Raji (cell line): ENCODE measurements around the gene OTOG.

ENCODE experiments used
- POLR2A ChIP-seq: IDR thresholded peaks from 2 replicates; pipeline ENCODE4 v1.6.1; 2011; ENCODE audit warnings: low read depth, low read length, control low read depth; ENCODE audit not compliant: insufficient read depth

Gene OTOG

GRCh38 chr11:17574141-17575091, 27.4 kb downstream of the OTOG start:
- TF ChIP-seq POLR2A = no peak

GRCh38 chr11:17575431-17576425, 28.7 kb downstream of the OTOG start:
- TF ChIP-seq POLR2A = no peak

- no peak for TF ChIP-seq POLR2A
These were observed 31.2 kb downstream of the OTOG start for GRCh38 chr11:17578296-17578695.

GRCh38 chr11:17578958-17579357, 31.9 kb downstream of the OTOG start:
- TF ChIP-seq POLR2A = no peak

- TF ChIP-seq POLR2A = no peak
These were observed 32.4 kb downstream of the OTOG start for GRCh38 chr11:17579451-17579850.

- TF ChIP-seq POLR2A = no peak
These were observed 33.2 kb downstream of the OTOG start for GRCh38 chr11:17580271-17580670.

GRCh38 chr11:17581036-17581731, 34.1 kb downstream of the OTOG start:
- no peak for TF ChIP-seq POLR2A

- no peak for TF ChIP-seq POLR2A
These were observed 34.6 kb downstream of the OTOG start for GRCh38 chr11:17581732-17582053.

- no peak for TF ChIP-seq POLR2A
These were observed 39.0 kb downstream of the OTOG start for GRCh38 chr11:17585911-17586695.

- TF ChIP-seq POLR2A = no peak
These were observed 41.1 kb downstream of the OTOG start for GRCh38 chr11:17588166-17588565.

- TF ChIP-seq POLR2A = no peak
These were observed 41.7 kb downstream of the OTOG start for GRCh38 chr11:17588721-17589120.

- no peak for TF ChIP-seq POLR2A
These were observed 43.4 kb downstream of the OTOG start for GRCh38 chr11:17590463-17590862.

GRCh38 chr11:17591293-17591692, 44.2 kb downstream of the OTOG start:
- no peak for TF ChIP-seq POLR2A
